NCI-H187 (cell line): ENCODE data around the gene SLC15A3.

Source experiments
- DNase-seq, 2 experiments: peaks; one replicate each; lab custom pipeline; 2025; lab: John Stamatoyannopoulos, UW

The SLC15A3 gene

GRCh38 chr11:60945295-60945667 lies 6.7 kb downstream of the SLC15A3 start:
- DNase-seq, result no peak

DNA sequence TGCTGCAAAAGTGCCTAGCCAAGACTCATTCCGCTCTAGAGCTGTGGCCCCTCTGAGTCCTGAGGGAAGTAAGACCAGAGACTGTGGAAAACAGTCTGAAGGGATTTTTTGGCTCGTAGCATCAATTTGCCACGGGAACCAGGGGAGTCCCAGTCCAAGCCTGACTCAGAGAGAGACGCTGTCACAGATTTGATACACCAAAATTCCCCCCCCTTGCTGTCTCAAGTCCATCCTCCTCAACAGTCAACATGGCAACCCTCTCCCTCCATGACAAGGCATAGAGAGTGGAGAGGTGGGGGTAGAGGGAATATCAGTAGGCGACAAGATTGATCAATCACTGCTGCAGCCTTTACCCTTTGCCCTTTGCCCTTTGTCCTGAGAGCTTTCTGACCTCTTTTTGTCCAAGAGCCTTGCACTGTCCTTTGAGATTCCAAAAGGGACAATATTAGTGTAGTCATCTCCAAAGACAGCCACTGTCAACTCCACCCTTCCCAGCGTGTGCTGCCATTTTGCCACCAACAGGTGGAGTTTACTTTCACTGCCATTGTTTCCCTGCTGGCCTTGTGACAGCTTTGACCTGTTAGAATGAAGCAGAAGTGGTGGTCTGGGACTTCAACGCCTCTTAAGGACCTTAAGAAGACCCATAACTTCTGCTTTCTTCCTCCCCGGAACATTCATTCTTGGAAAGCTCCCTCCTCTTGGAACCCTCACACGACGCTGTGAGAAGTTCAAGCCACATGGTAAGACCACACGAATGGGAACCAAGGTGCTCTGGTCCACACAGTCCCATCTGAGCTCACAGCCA lies 7.3 kb downstream of the SLC15A3 start:
- DNase-seq, result no peak

DNA sequence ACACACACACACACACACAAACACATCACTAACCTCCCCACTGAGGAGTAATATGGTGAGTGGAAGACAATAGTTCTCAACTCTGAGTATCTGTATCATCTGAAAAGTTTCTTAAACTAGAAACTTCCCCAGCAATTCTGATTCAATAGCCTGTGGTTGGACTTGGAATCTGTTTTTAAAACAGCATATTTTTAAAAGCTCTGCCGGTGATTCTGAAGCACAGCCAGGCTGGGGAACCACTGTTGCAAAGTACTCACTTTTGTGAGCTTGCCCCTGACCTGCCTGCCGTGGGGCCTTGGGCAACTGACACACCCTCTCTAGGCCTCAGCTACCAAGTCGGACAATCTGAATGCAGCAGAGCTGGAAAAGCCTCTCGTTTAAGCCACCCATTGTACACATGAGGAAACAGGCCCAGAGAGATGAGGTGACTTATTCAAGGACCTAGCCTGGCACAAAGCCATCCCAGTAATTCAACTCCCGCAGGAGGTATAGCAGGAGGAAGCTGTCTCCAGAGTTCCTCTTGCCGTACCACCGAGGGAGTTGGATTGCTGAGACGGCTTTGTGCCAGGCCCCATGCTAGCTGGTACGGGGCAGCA lies 8.9 kb downstream of the SLC15A3 start:
- DNase-seq, result peak; percentile 27 to 39

- DNase-seq, result no peak
Measured at GRCh38 chr11:60942219-60942618, 9.8 kb downstream of the SLC15A3 start.

DNA sequence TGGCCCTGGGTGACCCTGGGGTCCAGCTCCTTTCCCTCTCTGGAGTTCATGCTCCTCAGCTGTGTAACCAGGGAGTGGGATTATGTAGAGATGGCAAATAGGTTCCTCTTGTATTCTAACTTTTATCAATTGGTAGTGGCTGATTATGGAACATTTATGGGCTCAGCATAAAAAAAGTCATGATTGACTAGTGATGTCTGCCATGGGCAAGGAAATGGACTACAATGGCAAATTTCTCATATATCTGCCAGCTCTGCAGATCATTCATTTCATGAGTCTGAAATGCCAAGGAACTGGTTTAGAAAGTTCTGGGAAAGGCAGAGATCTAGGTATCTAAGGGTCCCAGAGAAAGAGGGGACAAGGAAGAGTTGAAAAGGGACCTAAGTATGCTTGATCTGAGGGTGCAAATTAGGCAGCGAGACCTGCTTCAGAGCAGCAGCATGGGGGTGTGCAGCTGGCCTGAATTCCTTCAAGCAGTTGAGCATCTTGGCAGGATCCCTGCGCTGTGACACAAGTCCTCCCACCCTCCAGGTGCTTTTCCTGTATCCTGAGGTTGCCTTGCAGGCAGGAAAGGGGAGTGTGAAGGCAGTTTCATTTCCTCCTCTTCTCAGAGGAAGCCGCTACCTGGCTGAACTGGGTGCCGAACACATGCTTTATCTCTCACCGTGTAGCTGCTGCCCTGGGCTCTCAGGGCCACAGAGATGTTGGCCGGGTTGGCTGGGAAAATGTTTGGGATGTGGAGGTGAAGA lies 10.4 kb downstream of the SLC15A3 start:
- no peak for DNase-seq

DNA sequence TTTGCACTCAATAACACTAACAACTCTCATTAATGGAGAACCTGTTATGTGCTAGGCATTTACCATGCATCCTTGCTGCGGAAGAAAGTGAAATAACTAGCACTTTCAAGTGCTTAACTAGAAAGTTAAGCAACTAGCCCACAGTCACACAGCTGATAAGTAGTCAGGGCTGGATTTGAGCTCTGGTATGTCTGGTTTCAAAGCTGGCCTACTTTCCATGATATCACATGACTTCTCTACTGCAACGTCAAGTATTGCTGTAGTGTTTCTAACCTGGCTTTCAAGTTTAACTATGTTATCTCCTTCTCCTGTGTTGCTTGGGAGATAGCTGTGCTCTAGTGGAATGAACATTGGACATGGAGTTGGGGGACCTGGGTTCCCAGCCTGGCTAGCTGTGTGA lies 12.1 kb downstream of the SLC15A3 start:
- no peak for DNase-seq

- no peak for DNase-seq
Measured at GRCh38 chr11:60939301-60939700, 12.7 kb downstream of the SLC15A3 start.

- no peak for DNase-seq
Measured at GRCh38 chr11:60938500-60938899, 13.5 kb downstream of the SLC15A3 start.

- no peak for DNase-seq
Measured at GRCh38 chr11:60937811-60938210, 14.2 kb downstream of the SLC15A3 start.

DNA sequence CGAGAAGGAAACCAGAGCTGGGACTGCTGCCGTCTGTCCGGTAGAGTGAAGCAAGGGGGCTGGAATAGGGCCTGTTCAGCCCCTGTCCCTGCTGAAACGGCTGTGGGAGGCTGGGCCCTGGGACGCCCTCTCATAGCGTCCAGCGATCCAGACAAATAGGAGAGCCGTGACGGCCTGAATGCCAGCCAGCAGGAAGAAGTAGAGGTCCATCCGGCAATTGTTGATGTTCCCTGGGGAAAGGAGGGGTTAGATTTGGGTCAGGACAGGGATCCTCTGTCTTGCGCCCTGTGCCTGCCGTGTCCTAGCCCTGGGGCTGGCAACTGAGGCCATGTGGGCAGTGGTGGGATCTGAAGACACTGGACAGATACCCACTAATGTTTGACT lies 14.8 kb downstream of the SLC15A3 start:
- DNase-seq, result no peak

GRCh38 chr11:60936467-60937143 lies 15.4 kb downstream of the SLC15A3 start:
- no peak for DNase-seq

DNA sequence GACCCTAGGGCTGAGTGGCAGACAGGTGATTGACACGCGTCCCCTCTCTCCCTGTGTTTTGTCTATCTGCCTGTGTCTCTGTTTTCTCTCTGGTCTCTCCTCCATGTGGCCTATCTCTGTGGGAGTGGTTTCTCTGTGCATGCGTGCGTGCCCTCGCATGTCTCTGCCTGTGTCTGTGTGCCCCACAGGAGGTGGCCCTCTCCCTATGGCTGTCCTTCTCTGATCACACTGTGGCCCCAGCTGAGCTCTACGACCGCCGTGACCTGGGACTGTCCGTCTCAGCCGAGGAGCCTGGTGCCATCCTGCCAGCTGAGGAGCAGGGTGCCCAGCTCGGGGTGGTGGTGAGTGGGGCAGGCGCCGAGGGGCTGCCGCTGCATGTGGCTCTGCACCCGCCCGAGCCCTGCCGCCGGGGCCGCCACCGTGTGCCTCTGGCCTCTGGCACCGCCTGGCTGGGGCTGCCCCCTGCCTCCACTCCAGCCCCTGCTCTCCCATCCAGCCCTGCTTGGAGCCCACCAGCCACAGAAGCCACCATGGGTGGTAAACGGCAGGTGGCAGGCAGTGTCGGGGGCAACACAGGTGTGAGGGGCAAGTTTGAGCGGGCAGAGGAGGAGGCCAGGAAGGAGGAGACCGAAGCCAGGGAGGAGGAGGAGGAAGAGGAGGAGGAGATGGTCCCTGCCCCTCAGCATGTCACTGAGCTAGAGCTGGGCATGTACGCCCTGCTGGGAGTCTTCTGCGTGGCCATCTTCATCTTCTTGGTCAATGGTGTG lies 16.1 kb downstream of the SLC15A3 start:
- DNase-seq, result no peak

- DNase-seq, result no peak
Measured at GRCh38 chr11:60934790-60935605, 17.0 kb downstream of the SLC15A3 start.

- DNase-seq, result no peak
Measured at GRCh38 chr11:60934124-60934789, 17.7 kb downstream of the SLC15A3 start.

- DNase-seq, result no peak
Measured at GRCh38 chr11:60933416-60934123, 18.4 kb downstream of the SLC15A3 start.

- DNase-seq, result no peak
Measured at GRCh38 chr11:60932605-60933356, 19.2 kb downstream of the SLC15A3 start.

GRCh38 chr11:60931917-60932316 lies 20.1 kb downstream of the SLC15A3 start:
- DNase-seq, result no peak

DNA sequence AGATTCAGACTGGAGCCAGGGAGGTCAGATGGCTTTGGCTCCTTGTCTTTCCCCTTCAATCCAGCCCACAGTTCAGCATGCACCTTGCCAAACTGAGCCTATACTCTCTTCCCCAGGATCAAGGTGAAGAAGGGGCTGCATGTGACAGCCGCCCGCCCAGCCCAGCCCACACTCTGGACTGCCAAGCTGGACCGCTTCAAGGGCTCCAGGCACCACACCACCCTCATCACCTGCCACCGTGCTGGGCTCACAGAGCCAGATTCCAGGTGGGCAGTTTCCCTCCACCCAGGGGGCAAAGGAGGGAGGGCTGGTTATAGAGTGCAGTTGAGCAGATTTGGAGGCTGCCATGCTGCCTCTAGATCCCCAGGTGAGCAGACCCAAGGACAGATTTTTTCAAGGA lies 21.6 kb downstream of the SLC15A3 start:
- no peak for DNase-seq

GRCh38 chr11:60929764-60930163 lies 22.2 kb downstream of the SLC15A3 start:
- no peak for DNase-seq
